ENCODE data around the gene ZGPAT.

The ZGPAT gene

DNA sequence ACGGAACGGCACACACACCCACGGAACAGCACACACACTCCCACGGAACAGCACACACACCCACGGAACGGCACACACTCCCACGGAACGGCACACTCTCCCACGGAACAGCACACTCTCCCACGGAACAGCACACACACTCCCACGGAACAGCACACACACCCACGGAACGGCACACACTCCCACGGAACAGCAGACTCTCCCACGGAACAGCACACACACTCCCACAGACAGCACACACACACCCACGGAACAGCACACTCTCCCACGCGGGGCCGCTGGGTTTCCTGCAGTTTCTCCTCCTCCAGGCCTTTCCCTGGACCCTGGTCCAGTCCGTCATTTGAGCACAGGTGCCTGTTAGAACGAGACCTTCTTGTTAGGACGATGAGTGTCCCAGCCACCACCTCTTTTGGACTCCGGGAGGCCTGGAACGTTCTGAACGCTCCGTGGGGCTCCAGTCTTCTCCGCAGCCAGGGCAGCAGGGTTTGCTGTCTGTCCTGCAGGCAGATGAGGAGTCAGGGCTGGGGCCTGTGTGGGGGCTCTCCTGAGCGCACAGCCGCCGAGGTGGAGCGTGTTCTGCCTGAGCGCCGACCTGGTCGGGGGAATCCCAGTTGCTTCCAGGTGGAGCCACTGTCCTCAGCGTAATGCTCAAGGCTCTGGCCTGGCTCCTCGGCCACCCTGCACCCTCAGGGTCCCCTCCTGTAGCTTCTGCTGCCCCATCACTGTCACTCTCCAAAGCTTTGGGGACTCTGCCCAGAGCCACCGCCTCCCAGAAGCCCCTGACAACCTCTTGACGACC, 29.0 kb upstream of the ZGPAT start:
- DNase-seq = no peak

DNA sequence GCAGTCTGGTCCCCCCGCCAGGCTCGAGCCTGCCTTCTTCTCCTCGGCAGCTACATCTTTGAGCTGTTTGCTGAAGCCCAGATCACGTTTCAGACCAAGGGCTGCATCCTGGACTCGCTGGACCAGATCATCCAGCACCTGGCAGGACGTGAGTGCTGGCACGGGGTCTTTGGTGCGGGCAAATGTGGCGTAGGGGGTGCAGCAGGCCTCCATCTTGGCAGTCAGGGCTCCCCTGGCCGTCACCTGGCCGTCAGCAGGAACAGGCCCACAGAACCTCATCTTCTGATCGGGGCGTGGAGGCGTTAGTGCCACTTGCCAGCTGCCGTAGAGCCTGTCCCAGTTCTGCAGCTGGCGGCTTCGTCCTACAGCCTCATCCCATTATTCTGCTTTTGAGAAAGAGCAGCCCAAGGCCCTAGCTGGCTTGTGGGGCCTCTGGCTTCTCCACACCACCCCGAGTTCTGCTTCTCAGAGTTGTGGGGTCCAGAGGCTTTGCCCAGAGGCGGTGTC, 28.0 kb upstream of the ZGPAT start:
- no peak for DNase-seq

DNA sequence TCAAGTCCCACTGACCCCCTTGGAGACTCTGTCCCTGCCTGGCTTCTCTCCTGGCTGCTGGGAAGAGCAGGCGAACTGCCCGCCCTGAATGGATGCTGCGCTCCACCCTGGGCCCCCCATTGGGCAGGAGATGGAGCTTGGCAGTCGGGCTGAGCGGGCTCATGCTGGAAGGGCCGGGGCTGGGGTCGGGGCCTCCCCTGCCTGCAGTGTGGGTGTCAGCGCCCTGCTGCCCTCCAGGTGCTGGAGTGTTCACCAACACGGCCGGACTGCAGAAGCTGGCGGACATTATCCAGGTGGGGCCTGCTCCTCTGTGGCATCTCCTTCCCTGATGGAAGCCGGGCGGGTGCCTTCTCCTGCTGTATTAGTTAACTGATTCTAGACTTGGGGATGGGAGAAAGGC, 27.4 kb upstream of the ZGPAT start:
- no peak for DNase-seq

DNA sequence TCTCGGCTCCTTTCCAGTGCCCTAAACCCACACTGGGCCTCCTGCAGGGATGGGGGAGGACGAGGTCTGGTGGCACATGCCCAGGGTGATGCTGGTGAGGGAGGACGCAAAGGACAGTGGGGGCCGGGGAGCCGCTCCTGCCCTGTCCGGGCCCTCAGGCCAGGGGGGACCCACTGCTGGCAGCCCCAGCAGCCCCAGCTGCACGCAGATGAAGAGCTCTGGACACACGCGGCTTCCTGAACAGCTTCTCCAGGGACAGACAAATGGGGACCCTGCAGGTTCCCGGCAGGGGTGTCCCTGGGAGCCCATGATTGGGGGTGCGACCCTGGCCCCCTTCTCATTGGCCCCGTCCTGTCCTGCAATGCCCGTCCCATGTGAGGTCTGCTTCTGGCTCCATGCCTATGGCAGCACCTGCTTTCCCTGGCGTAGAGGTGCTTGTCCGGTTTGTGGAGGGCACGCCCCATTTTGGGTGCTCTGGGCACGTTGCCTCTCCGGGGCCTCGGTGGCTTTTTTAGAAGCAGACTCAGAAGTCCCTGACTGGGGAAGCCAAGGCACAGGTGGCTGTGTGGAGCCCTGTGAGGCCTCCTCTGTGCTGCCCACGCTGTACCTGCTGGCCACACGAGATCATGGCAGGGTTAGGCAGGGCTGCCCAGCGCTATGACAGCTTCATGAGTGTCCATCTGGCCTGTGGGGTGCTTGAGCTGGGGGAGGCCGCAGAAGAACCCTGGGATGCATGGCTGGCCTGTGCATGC, 26.8 kb upstream of the ZGPAT start:
- no peak for DNase-seq

DNA sequence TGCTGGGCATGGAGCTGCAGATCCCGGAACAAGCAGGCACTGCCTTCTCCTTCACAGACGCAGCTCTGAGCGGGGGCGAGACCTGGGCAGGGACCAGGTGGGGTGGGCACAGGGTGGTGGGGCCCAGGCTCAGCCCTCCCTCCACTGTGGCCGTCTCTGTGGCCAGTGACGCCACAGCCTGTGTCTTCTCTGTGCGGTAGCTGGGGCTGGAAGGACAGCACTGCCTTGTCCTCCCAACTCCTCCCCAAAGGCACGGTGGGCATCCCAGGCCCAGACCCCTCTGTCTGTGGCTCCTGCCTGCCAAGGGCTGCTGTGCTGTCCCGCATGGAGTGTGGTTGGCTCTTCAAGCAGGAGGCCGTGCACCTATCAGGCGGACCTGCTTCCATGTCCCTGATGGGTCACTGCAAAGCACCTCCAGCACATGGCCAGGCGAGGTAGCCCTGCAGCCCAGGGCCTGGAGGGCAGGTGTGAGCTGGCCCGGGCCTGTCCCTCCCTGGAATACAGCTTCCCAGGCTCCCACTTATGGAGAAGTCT, 26.2 kb upstream of the ZGPAT start:
- no peak for DNase-seq

DNA sequence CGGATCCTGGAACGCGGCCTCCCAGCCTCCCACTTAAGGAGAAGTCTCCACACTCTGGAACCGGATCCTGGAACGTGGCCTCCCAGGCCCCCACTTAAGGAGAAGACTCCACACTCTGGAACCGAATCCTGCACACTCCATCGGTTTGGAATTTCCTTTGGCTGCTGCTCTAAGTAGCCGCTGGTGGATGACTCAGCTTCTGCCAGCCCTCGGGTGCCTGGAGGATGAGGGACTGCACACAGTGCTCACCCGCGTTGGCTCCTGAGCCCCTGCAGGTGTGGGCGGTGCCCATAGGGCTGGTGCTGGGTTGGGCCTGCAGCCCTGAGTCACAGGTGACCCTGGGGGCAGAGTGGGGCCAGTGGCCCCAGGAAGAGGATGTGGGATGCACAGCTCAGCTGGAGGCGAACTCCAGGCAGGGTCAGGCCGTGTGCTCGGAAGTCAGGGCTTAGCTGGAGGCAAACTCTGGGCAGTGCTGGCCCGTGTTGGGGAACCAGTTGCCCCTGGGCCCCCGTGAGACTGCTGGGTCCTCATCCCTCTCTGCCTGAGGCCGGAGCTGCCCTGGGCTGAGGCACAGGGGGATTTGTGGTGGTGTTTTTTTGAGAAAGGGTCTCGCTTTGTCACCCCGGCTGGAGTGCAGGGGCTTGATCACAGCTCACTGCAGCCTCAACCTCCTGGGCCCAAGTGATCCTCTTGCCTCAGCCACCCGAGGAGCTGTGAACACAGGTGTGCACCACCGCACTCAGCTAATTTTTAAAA, 25.3 kb upstream of the ZGPAT start:
- DNase-seq = peak; percentile 22

DNA sequence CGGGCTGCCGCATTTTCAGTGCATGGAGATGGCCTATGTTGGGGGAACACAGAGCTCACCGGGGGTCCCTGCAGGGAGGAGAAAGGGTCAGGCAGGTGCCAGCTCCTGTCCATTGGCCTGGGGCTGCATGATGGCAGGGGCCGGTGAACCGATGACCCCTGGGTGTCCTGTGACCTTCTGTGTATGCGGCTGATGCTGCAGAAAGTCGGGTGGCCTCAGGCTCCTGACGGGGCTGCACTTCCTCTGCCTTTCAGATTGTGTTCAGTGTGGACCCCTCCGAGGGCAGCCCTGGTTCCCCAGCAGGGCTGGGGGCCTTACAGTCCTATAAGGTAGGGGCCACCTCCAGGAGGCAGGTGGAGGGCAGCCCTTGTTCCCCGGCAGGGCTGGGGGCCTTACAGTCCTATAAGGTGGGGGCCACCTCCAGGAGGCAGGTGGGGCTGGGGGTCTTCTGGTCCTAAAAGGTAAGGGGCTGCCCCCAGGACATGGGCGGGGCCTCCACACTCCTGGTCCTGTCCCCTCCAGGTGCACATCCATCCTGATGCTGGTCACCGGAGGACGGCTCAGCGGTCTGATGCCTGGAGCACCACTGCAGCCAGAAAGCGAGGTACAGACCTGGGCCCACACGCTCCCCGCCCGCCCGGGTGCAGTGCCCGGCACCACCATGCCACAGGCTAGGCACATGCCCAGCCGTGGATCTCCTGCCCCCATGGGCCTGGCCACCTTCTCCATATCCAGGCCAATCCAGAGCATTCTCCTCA, 22.4 kb upstream of the ZGPAT start:
- no peak for DNase-seq

DNA sequence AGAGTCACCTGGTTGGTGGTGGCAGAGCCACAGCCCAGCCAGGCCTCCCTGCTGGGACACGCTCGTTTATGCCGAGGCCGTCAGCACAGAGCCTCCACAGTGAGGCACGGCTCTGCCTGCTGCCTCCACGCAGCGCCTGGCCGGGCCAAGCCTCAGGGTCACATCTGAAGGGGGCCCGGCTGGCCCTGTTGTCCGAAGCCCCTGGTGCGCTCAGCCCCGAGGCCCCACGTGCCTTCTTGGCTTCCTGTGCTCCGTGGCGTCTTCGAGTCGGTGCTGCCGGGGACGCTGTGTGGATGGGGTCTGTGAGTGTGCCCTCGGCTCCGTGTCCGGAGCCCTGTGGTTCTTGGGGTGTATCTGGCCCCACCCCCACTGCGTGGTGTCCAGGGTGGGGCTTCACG, 21.7 kb upstream of the ZGPAT start:
- DNase-seq = no peak

DNA sequence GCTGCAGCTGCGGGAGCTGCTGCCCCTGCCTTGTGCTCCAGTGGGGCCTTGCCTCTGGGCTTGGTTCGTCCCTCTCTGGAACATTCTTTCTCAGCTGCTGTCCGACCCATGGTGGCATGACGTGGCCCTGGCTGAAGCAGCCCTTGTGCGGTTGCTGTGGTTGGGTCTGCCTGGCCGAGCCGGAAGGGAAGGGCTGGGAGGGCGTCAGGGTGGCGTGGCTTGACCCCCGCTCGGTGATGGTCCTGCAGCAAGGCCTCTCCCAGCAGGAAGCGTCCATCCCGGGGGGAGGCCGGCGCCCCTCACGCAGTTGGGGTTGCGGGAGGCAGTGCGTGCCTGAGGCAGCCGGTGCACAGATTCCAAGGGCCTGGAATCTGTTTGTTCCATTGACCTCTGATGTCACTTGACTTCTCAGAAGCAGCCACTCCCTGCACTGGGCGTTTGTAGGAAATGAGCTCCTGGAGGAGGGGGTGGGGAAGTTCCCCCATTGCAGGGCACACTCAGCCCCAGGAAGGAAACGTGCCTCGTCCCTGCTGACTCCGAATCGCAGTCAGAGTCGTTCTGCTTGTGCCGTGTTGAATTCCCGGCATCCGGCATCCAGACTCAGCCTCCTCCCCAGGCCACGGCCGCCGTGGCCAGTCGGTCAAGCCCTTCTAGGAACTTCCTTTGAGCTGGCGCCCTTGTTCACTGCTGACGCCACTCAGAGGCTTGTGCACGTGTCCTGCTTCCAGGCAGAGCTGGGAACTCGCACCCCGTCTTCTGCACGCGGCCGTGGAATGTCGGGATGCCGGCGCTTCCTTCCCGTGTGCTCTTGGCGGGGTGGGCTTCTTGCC, 21.1 kb upstream of the ZGPAT start:
- DNase-seq = peak; percentile 96

DNA sequence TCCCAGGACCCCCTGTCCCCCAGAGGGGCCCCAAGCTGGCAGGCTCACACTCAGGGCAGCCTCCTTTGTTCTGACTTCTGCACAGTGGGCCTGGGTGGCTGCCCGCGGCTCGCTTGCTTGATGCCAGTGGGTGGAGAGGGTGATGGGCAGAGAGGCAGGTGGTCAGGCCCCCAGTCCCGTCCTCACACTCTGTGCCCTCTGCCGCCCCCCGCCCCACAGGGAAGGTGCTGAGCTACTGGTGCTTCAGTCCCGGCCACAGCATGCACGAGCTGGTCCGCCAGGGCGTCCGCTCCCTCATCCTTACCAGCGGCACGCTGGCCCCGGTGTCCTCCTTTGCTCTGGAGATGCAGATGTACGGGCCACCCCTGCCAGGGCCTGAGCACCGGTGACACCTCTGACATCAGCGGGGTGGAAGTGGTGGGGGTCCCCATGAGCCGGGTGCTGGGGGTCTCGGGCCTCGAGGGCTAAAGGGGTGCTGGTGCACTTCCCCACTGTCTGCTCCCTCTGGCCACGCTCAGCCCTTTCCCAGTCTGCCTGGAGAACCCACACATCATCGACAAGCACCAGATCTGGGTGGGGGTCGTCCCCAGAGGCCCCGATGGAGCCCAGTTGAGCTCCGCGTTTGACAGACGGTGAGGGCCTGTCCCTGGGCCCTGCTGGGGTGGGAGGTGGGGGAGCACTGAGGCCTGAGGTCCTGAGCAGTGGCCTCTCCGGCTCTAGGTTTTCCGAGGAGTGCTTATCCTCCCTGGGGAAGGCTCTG, 20.2 kb upstream of the ZGPAT start:
- DNase-seq = no peak

DNA sequence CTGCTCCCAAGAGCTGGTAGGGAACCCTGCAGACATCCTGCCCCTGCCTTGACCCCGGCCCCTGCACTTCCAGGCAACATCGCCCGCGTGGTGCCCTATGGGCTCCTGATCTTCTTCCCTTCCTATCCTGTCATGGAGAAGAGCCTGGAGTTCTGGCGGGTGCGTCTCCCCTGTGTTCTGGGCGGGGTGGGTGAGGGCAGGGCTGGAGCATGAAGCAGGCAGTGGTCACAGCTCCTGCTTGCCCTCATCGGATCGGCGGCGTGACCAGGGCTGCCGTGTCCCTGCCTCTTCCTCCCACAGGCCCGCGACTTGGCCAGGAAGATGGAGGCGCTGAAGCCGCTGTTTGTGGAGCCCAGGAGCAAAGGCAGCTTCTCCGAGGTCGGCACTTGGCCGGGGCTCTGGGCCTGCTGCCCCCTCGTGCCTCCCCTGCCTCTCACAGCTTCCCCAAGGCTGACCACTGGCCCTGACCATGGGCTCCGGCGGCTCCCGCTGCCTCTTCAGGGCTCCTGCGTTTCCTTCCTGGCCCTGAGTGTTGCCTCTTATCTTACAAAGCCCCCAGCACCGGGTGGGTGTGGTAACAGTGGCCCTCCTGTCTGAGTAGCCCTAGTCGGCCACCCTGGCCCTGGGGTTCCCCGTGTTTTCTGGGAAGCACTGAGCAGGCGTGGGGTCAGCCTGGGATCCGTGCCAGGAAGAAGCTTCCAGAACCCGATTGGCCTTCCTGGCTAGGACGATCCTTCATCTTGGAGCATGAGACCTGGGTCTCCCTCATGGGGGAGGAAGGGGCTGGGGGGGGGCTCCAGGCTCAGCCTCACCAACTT, 19.4 kb upstream of the ZGPAT start:
- DNase-seq = no peak

DNA sequence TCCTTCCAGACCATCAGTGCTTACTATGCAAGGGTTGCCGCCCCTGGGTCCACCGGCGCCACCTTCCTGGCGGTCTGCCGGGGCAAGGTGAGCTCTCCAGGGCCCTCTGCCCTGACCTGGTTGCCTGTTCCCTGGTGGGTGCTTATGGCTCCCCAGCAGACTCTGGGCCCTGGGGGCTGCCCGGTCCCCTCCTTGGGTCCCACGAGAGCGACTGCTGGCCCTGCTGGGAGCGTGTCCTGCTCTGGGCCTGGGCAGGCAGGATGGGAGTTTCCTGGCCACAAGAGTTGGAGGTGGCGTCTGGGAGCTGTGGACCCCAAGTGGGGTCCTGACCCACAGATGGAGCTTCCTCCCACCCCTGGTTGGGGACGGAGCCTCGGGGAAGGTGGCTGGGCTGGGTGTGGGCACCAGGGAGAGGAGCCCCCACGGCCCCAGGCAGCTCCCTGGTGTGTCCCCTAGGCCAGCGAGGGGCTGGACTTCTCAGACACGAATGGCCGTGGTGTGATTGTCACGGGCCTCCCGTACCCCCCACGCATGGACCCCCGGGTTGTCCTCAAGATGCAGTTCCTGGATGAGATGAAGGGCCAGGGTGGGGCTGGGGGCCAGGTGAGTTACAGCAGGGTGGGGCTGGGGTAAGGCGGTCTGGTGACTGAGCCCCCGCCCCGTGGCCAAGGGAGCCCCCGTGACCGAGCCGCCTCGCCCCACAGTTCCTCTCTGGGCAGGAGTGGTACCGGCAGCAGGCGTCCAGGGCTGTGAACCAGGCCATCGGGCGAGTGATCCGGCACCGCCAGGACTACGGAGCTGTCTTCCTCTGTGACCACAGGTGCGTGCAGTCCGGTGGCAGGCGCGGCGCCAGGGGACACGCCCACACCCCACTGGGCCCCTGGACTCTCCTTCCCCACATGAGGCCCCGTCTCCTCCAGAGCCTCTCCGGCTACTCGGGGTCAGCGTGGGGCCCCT, 18.5 kb upstream of the ZGPAT start:
- DNase-seq = no peak

DNA sequence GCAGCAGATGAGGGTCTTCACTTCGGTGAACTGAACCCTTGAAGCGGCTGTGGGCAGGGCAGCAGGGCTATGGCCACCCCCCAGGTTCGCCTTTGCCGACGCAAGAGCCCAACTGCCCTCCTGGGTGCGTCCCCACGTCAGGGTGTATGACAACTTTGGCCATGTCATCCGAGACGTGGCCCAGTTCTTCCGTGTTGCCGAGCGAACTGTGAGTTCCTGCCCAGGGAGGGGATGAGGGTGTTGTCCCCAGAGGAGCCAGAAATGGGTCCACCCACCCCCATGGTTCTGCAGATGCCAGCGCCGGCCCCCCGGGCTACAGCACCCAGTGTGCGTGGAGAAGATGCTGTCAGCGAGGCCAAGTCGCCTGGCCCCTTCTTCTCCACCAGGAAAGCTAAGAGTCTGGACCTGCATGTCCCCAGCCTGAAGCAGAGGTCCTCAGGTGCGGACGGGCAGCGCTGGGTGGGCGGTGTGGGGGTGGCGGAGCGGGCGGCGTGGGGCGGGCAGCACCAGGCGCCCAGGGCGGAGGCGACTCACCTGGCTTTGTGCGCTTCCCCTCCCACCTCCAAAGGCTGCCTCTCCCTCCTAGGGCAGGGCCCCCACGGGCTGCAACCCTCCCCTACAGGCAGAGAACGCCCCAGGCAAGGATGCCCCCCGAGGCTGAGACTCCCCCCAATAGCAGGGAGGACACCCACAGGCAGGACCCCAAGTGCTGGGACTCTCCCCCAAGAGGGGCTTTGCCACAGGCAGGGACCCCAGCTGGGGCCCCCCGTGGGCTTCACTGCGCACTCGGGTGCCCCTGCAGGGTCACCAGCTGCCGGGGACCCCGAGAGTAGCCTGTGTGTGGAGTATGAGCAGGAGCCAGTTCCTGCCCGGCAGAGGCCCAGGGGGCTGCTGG, 17.6 kb upstream of the ZGPAT start:
- DNase-seq = no peak

DNA sequence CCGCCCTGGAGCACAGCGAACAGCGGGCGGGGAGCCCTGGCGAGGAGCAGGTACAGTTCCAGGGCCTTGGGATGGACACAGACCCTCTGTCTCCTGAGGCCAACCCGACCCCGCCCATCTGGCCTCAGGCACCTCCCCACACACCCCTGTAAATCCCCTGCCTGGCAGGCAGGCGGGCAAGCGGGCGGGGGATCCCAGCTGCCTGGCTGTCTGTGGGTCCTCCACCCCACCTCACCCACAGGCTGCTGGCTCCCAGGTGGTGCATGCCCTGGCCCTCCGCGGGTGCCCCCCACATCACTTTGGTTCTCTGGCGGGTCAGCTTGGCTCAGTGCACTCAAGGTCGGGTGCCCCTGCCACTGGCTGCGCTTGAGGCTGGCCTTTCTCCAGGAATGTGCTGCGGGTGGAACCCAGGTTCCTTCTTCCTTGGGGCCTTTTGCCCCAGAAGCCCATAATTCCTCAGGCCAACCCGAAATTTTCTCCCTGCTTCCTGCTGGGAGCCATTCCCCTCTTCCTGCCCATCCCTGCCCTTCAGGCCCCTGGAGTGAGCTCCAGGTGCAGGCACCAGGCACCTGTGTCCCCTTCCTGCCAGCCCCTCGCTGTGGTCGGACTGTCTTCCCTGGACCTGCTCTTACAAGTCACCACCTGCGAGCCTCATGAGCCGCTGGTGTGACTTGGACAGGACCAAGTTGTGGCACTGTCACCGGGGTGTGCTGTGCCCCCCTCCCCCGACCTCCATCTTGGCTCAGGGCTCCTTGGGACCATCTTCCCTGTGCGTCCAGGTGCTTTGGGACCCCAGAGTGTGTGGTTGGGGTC, 16.7 kb upstream of the ZGPAT start:
- no peak for DNase-seq

DNA sequence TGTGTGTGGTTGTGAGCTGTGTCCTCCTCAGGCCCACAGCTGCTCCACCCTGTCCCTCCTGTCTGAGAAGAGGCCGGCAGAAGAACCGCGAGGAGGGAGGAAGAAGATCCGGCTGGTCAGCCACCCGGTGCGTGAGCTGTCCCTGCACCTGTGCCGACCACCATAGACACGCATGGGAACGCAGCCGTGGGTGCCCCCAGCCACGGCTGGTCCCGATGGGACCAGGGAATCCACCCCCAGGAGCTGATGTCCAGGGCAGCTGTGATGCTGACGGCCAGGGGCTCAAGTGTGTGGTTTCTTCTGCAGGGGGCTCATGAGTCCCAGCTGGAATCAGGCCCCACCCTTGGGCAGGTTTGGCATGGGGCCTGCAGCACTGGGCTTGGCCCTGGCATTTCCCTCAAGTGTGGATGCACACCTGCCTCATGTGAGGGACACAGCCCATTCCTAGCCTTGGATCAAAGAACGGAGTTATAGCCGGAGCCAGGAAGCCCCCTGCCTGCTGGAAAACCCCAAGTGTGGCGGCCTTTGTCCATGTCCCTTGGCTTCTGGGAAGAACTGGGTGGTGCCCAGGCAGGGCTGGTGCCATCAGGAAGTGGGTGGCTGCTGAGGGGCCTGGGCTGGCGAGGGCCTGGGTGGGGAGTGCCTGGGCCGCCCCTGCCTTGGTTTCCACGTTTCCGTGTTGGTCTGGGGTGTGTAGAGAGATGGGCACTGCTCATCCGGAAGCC, 16.0 kb upstream of the ZGPAT start:
- no peak for DNase-seq
